Iris pigment epithelial cell (primary cell): ENCODE measurements around the gene CNNM2.
"Not testable (repeated sequence)": the region's sequence is repeated elsewhere in the genome, so short reads cannot be mapped to it uniquely, and the experiment has no call there.

ENCODE experiments used
- DNase-seq: peaks from one replicate; pipeline ENCODE4 v3.0.0-alpha.2; 2011; ENCODE audit warnings: low read depth

Gene CNNM2

DNA sequence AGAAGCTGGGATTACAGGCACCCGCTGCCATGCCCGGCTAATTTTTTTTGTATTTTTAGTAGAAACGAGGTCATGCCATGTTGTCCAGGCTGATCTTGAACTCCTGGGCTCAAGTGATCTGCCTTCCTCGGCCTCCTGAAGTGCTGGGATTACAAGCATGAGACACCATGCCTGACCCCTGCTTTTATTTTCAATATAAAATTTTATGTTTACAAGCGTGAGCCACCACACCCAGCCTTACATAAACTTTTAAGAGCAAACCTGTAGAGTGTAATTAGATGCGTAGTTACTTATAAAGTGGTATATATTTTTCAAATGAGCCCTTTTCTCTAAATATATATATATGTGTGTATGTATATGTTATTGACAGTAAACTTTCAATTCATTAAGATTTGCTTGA is 8.7 kb downstream of the CNNM2 start:
- no peak for DNase-seq

DNA sequence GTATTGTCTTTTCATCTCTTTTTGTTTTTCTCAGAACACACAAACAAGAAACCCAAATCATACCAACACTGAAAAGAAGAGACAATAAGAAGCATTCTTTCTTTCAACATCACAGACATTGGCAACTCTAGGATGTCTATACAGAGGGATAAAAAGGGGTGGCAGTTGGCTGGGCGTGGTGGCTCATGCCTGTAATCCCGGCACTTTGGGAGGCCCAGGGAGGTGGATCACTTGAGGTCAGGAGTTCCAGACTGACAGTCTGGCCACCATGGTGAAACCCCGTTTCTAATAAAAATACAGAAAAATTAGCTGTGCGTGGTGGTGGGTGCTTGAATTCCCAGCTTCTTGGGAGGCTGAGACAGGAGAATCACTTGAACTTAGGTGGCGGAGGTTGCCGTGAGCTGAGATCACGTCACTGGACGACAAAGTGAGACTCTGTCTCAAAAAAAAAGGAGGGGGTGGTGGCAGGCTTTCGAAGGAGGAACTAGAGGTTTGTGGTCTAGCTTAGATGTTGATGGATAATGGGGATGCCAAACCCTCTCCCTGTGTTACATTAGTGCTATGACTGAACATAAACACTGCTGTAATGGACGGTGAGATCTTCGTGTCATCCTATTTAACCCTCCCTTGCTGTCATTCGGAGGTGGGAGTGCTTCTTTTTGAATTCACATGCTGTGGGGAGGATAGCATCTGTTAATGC is 9.4 kb downstream of the CNNM2 start:
- no peak for DNase-seq

DNA sequence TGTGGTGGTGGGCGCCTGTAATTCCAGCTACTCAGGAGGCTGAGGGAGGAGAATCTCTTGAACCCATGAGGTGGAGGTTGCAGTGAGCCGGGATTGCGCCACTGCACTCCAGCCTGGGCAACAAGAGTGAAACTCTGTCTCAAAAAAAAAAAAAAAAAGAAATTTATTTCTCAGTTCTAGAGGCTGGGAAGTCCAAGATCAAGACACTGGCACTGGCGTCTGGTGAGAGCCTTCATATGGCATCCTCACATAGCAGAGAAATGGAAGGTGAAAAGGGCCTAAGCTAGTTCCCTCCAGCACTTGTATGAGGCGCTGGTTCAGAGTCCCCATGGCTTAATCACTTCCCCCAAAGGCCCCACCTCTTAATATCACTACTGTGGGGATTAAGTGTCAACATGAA is 10.3 kb downstream of the CNNM2 start:
- DNase-seq, result not testable (repeated sequence)

DNA sequence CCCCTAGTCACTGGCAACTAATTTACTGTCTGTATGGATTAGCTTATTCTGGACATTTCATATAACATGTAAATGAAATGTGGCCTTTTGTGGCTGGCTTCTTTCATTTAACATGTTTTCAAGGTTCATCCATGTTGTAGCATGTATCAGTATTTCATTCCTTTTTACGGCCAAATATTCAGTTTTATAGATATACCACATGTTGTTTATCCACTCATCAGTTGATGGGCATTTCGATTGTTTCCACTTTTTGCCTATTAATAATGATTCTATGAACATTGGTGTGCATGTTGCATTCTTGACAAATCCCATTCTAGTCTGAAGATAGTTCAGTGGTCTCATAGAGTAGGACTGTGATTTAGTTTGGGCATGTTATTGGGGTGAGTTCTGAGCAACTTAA is 12.6 kb downstream of the CNNM2 start:
- no peak for DNase-seq

DNA sequence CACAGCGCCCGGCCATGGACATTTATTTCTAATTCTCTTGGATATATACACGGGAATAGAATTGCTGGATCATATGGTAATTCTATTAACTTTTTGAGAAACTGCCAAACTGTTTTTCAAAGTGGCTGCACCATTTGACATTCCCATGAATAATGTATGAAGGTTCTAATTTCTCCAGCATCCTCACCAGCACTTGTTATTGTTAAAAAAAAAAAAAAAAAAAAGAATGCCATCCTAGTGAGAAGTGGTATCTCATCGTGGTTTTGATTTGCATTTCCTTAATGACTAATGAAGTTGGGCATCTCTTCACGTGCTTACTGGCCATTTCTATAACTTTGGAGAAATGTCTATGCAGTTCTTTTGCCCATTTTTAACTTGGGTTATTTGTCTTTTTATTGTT is 13.5 kb downstream of the CNNM2 start:
- DNase-seq, result no peak

DNA sequence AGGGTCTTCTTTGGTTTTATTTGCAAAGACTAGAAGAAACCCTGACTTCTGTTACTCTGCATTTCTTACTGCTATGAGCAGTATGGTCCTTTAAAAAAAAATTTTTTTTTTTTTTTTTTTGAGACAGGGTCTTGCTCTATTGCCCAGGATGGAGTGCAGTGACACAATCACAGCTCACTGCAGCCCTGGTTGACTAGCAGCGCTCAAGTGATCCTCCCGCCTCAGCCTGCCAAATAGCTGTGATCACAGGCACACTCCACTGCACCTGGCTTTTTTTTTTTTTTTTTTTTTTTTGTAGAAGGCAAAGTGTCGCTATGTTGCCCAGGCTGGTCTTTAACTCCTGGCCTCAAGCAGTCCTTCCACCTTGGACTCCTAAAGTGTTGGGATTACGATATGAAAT is 17.4 kb downstream of the CNNM2 start:
- DNase-seq, result no peak

DNA sequence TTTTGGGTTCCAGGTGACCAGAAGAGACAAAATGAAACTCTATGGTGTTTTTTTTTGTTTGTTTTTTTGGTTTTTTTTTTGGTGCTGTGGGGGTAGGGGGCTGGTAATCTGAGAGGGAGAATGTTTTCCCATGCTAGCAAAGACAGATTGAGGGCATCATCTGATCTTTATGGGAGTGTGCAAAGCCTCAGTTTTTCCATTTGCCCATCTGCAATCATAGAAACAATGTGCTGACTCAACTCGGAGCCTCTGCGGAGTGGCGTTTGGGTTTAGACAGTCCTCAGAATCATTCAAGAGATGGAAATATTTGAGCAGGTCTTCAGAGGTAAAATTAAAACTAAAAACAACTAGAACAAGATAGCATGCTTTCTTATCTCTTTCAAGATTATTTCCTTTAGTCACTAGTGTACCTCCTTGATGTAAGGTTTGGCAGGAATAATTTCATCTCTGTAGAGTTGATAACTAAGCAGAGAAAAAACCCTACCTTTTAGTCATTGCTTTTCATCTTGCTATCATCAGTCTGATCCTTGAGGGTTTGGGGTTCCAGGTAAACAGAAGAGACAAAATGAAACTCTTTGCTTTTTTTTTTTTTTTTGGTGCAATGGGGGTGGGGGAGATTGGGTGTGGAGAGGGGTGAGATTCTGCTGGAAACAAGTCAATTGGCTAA is 18.0 kb downstream of the CNNM2 start:
- no peak for DNase-seq

DNA sequence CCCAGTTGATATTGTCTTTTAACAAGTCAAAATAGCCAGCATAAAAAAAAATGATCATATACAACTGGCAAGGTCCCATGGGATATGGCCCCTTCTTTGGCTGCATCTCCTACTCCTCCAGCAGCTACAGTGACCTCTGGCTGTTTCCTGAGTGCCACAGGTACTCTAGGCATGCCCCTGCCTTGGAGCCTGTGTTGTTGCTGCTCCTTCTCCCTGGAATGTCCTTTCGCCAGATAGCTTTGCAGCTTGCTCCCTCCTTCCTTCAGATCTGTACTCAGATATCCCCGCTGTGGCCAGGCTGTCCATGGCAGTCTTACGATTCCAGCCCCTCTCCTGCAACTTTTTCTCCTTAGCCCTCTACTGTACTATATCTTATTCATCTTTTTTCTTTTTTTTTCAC is 23.3 kb downstream of the CNNM2 start:
- no peak for DNase-seq

DNA sequence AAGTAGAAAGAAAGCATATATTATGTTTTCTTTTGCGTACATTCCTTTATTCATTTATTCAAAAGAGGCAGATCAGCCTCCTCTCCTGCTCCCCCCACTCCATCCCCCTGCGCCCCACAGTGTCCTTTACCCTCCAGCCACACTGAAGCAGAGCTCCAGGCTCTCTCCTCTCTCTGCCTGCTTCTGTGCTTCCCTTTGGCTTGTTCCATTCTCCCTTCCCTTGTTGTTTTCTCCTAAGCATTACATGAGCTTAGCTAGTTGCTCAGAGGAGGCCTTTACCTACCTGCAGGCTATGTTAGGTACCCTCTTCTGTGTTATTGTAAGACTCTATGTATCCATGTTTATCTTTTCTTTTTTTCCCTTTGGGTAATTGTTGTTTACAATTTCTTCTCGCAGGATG is 27.4 kb downstream of the CNNM2 start:
- no peak for DNase-seq

DNA sequence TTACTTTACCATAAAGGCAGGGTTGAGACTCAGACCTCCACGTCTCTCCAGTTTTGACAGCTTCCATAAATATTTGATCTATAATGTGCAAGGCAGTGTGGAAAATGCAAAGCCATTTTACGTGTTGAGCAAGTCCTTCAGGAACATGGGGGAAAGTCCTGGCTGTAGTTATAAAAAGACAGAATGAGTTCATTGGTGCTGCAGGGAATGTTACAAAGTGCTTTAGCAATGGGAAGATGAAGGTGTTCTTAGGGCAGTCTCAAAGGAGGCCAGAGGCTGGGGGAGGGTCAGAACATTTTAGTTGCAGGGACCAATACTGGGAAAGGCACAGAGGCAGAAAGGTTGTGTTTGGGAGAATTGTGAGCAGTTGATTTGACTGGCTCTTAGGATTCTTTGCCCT is 27.9 kb downstream of the CNNM2 start:
- DNase-seq, result no peak

DNA sequence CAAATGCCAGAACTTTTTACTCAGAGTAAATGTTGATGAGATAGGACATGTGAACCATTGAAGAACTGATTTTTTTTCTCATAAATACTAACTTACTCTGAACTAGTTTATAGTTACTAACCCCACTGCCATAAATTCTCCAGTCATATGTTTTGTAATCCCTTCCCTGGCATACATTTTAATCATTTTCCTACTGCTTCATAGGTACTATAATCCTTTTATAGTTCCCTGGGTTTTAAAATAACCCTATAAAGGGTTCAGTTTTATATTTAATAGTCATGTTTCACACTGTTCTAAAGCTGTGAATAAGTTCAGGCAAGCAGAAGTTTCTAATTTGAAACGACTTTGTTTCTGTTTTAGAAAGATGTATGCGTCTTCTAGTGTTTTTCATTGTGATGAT is 28.9 kb downstream of the CNNM2 start:
- no peak for DNase-seq

DNA sequence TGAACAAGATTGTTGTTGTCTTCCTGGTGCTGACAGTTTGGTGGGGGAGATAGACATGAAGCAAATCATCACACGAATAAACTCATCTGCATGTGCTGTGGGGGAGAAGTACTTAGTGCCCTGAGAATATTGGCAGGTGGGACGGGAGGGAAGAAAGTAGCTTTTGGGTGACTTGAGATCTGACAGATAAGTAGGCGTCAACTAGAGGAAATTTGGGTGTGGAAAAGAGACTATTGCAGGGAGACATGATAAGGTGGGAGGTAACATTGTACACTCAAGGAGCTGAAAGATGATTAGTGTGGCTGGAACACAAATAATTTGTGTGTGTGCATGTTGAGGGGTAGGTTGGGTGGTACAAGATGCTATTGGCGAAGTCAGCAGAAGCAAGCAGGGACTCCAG is 30.1 kb downstream of the CNNM2 start:
- DNase-seq, result no peak

DNA sequence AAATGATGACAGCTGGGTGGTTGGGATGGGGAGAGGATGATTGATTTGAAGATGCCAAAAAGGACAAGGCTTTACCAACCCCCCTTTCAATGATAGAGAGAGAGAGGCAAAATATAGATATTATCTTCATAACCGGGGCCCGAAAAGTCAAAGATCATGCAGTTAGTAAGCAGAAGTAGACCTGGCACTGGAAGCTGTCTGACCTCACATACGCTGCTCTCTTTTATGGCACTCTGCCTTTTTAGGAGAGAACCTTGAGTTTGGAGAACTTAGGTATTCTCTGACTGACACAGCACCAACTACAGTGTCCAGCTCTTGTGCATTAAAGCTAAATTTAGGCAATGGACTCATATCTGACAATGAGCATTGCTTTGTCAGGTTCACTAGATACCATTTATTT is 30.7 kb downstream of the CNNM2 start:
- DNase-seq, result no peak

DNA sequence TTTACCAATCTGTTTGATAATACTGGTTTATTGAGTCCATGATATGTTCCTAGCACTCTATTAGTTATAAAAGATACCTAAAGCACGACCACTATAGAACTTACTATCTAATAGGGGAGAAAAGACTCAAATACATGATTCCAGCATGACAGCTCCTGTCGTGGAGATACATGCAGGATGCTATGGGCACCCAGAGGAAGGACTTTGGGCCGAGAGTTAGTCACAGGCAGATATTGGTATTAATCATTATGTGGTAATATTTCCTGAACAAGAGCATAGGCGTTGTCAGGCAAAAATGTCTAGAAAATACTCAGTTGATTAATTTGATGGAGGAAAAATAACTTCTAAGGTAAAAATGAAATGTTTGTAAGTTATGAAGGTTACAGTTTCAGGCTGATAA is 31.8 kb downstream of the CNNM2 start:
- no peak for DNase-seq

DNA sequence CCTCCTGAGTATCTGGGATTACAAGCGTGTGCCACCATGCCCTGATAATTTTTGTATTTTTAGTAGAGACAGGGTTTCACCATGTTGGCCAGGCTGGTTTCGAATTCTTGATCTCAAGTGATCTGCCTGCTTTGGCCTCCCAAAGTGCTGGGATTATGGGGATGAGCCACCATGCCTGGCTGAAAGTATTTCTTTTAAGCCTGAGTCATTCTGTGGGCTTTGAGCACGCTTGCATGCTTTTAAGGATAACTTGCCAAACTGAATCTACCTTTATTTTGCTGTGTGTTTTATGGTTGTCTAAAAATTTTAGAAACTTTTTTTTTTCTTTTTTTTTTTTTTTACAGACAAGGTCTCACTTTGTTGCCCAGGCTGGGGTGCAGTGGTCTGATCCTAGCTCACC is 33.2 kb downstream of the CNNM2 start:
- DNase-seq, result peak; percentile 9

DNA sequence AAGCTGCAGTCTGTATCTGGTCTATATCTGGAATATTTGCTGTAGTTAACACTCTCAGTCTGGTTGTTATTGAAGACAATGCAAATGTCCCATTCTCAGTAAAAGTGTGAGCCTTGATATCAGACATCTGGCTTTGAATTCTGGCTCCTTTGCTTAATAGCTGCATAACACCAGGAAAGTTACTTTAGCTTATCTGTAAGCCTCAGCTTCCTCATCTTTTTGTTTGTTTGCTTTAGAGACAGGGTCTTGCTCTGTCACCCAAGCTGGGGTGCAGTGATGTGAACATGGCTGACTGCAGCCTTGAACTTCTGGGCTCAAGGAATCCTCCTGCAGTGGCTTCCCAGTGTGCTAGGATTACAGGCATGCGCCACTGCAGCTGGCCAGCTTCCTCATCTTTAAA is 41.3 kb downstream of the CNNM2 start:
- no peak for DNase-seq

DNA sequence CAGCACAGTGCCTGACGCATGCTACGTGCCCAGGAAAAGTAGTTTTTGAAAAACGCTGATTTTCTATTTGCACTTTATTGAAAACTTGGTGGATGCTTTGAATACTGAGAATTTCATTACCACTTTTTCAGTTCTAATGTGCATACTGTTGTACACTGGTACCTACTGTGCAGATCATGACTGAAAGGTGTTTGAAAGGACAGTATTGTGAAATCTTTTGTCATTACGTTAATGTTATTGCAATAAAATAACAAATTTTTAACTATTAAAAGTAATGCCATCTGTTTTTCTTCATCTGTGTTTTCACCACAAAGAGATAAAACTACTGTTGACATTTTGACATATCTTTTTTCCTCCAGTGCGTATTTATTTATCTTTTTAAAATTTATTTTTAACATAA is 42.1 kb downstream of the CNNM2 start:
- no peak for DNase-seq

DNA sequence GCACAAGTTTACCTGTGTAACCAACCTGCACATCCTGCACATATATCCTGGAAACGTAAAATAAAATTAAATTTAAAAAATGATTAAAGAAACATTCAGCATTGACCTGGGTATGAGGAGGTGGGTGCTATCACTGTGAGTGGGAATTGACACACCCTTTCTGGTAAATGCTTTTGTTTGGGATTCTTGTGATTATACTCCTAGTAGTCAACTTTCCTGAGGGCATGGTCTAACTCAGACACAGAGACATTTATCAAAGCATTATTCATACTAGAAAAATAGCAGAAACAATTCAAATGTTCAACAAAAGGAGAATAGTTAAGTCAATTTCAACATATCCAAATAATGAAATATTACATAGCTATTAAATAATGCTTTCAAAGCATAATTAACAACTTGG is 44.2 kb downstream of the CNNM2 start:
- no peak for DNase-seq

DNA sequence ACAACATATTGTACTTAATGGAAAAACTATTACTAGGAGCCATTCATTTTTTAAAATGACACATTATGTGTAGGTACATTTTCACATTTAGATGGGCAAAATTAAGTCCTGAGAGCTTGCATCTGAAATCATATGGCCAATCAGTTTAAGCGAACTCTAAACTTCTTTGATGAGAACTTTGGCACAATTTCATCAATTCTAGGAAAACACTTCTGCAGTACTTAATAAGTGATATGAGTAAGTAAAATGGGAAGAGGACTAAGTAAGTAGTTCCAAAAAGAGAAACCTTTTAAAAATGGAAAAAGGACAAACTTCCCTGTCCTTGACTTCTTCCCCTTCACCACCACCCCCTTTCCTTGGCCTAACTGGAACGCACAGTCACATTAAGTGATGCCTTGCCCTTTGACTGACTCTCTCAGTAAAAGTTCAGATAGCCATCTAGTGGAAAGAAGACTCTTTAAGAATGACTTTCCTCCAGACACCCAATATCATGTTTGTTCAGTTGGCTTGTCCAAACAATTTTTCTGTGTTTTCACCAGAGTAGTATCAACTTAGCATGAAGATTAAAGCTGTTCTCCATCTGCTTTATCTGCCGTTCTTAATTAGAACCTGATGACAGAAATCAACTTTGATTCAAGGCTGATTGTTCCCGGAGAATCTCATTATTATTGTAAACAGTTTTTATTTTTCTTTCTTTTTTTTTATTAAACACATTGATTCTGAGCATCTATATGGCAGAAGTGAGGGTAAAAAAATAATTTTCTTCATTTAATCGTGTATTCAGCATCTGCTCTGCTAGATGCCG is 45.1 kb downstream of the CNNM2 start:
- DNase-seq, result no peak

DNA sequence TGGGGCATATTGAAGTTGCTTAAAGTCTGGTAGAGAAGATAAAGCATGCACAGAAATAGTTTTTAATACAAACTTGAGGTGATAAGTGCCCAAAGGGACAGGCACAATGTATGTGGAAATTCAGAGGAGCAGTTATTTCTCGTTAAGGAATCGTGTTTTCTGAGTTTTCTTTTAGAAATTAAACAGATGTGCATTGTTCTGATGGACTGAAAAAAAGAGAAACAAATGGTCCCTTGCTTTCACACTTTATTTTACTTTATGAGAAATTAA is 45.6 kb downstream of the CNNM2 start:
- no peak for DNase-seq

DNA sequence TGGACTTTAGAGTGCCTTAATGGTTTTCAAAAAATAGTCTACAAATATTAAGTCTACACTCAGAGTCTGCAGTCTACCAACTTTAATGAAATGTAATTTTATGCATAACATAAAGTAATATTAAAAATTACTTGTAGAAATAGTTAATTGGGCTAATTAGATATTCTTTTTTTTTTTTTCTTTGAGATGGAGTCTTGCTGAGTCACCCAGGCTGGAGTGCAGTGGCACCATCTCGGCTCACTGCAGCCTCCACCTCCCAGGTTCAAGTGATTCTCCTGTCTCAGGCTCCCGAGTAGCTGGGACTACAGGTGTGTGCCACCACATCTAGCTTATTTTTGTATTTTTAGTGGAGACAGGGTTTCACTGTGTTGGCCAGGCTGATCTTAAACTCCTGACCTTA is 46.0 kb downstream of the CNNM2 start:
- not testable (repeated sequence) for DNase-seq

DNA sequence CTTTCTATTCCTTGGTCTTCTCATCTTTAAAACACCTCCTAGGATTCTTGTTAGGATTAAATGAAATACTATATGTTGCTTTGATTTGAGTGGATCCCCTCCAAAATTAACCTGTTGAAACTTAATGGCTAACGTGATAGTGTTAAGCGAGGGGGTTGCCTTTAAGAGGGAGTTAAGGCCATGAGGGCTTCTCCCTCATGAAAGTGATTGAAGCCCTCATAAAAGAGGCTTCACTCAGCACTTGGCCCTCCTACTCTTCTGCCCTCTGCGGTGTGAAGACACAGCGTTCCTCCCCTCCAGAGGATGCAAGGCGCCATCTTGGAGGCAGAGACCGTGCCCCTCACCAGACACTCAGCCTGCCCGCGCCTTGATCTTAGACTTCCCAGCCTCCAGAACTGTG is 46.6 kb downstream of the CNNM2 start:
- no peak for DNase-seq

DNA sequence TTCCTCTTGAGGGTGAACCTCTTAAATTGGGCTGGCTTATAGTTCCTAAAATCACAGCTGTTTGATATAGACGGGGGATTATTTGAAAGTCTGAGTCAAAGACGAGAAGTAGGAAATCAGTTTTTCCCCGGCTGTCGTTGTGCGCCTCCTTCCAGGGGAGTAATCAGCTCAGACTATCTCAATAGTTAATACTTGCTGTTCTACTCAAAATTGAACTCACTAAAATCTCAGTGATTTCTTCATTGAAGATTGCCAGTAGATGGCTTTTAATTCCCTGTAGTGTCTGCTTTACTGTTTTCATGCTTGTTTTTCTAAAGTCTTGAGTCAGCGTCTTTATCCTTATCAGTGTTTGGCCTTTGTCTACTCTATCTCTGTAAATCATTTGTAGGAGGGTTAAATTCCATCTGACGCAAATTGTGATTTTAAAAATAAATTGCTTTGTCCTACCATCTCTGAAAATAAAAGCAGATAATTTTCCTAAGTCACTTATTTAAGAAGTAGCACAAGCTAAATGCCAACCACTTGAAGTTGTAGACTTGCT is 47.3 kb downstream of the CNNM2 start:
- DNase-seq, result no peak
